ENCODE results near the gene MAN1C1.

The MAN1C1 gene

DNA sequence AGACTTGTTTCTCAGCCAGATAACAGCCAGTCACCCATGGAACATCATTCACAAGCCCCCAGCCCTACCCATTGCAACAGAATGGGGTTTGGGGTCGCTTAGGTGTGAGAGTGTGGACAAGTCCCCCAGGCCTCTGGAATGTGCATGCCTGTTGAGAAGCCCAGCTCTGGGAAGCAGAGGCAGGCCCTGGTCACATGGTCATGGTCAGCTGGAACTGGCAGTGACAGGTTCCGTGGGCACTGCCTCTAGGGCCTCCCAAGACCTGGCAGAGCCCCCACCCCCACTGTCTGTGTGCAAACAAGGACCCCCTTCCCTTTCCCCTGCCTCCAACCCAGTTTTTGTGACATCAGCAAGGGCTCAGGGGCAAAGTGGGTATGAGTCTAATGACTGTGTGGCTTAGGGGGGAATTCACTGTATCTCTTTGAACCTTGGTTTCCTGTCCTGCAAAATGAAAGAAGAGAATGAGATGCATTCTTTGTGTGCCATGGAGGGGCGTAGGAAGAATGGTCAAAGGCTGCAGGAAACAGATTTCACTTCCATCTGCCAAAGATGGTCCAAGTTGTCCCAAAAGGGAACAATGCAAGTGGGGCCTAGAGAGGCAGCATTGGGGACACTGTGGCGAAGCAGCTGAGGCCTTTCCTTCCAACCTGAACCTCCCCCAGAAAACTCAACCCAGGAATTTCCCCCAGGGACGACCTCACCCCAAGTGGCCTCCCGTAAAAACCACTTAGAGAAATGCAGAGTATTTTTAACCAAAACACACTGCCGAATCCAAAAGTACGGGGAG is 148.7 kb downstream of the MAN1C1 start:
- no peak for DNase-seq (ENCODE audit: low spot score)
- TF ChIP-seq, protein P1, sequence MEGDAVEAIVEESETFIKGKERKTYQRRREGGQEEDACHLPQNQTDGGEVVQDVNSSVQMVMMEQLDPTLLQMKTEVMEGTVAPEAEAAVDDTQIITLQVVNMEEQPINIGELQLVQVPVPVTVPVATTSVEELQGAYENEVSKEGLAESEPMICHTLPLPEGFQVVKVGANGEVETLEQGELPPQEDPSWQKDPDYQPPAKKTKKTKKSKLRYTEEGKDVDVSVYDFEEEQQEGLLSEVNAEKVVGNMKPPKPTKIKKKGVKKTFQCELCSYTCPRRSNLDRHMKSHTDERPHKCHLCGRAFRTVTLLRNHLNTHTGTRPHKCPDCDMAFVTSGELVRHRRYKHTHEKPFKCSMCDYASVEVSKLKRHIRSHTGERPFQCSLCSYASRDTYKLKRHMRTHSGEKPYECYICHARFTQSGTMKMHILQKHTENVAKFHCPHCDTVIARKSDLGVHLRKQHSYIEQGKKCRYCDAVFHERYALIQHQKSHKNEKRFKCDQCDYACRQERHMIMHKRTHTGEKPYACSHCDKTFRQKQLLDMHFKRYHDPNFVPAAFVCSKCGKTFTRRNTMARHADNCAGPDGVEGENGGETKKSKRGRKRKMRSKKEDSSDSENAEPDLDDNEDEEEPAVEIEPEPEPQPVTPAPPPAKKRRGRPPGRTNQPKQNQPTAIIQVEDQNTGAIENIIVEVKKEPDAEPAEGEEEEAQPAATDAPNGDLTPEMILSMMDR (IDR thresholded peaks at IDR 0.05; ENCODE audit: extremely low read depth, missing control alignments): no peak

DNA sequence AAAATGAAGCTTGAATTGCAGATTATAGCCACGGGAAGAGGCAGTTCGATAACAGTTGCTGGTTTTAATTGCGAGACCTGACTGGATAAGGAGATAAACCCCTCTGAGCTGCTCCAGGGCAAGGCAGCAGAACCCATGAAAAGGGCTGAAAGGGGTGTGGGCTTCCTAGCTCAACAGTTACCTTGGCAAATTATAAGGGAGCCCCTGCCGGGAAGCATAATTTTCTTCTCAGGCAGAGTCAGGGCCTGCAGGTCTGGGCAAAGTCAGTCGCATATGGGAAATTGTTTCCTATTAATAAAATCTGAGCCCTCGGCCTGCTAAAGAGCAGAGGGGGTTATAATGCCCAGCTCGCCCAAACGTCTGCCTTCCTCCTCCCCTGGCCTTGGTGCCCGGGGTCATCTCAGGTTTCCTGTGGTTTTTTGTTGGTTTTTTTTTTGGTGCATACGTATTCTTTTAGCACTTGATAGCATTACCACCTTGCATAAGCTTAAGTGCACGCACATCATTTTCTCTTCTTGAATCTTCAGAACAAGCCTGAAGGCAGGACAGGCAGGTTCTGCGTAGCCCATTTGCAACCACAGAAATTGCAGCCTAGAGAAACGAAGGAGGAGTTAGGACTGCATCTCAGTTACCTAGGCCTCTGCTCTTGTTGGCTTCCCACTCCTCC is 149.5 kb downstream of the MAN1C1 start:
- TF ChIP-seq, protein P1 (IDR thresholded peaks at IDR 0.05; ENCODE audit: extremely low read depth, missing control alignments): no peak
- no peak for DNase-seq (ENCODE audit: low spot score)

DNA sequence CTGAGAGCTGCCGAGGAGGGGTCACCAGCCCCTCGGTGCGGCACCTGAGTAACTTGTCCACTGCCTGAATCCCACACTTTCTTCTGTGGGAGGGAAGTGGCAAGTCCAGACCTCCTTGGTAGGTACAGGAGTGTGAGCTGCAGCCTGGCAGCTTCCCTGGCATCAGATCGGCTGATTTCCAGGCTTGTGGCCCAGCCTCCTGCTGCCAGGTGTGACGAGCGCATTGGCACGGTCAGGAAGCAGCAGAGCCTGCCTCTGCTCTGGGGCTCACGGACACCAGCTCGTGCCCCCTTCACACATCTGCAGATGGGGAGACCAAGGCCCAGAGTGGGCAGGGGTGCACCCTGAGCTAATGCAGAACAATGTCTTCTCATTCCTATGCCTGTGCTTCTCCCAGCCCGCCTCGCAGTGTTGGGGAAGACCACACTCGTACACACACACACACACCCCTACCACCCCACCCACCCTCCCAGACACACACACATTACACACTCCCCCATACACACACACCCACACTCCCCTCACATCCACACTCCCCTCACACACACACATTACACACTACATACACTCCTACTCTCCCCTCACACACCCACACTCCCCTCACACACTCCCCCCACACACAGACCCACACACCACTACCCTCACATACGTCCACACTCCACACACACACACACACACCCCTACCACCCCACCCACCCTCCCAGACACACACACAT is 150.3 kb downstream of the MAN1C1 start:
- DNase-seq (ENCODE audit: low spot score): no peak
- TF ChIP-seq, protein P1 (IDR thresholded peaks at IDR 0.05; ENCODE audit: extremely low read depth, missing control alignments): no peak

DNA sequence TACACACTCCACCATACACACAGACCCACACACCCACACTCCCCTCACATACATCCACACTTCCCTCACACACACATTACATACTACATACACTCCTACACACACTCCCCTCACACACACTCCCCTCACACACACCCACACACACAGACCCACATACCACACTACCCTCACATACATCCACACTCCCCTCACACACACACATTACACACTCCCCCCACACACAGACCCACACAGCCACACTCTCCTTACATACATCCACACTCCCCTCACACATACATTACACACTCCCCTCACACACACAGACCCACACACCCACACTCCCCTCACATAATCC is 150.8 kb downstream of the MAN1C1 start:
- TF ChIP-seq, protein P1 (IDR thresholded peaks at IDR 0.05; ENCODE audit: extremely low read depth, missing control alignments): no peak
- DNase-seq (ENCODE audit: low spot score): no peak

DNA sequence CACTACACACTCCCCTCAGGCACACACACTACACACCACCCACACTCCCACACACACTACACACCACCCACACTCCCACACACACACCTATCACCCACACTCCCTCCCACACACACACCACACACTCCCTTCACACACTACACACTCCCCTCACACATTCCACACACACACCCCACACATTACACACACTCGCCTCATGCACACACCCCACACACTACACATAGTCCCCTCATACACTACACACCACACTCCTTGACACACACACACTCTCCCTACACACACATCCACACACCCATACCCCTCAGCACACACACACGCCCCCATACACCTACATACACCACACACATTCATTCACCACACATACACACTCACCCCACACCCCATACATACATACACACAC is 152.4 kb downstream of the MAN1C1 start:
- no peak for DNase-seq (ENCODE audit: low spot score)
- TF ChIP-seq, protein P1 (IDR thresholded peaks at IDR 0.05; ENCODE audit: extremely low read depth, missing control alignments): no peak

DNA sequence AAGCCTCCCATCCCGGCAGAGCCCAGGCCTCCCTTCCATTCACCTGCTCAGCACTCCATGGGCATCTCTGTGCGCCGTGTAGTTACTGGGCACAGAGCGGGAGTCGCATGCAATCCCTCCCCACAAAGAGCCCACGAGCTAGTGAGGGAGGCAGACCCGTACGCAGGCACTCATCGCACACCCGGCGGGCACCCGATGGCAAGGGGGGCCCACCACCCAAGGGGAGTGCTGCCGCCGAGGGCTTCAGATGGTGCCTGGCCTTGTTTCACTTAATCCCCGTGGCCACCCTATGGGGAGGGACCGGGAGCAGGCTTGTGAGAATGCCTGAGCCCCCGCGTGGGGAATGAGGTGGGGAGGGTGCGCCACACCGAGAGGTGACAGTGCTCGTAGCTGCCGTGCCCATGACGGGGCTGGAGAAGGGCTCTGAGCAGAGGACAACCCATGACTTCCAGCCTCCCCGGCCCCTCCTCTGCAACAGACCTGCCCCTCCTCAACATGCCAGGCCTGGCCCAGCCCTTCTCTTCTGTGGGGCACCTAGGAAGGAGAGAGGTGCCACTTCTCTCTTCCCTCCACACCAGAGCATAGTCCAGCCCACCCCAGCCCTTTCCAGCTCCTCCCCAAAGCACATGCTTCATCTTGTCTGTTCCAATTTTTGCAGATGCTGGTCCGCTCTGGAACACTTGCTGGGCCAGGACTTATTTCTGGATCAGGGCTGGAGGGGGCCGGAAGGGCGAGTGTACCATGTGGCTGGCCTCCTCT is 153.2 kb downstream of the MAN1C1 start:
- no peak for DNase-seq (ENCODE audit: low spot score)

More for the DNA sequence above, 153.2 kb downstream of the MAN1C1 start:
- TF ChIP-seq, protein P1 (IDR thresholded peaks at IDR 0.05; ENCODE audit: extremely low read depth, missing control alignments): no peak

All from GM20000 (cell line).